GM23338 (cell line): ENCODE results near the gene ADGRB3. TPM values are rescaled to one million over a fixed set of nuclear protein-coding genes. Genes with fewer than 3 reads are reported as not detected.

Experiments
- ATAC-seq: fragments of 200-7000 bp; cut with Tn5 transposase; 3 replicates; pipeline ENCODE4 v1.9.1; 2020
- DNase-seq: peaks from one replicate; pipeline ENCODE4 v3.0.0-alpha.2; 2015; ENCODE audit warnings: low spot score
- H2AFZ ChIP-seq: fragments of 200-600 bp; sonication (generic); 2 replicates; pipeline ENCODE4 v1.8.0; 2016; ENCODE audit warnings: antibody characterized with exemption, mild to moderate bottlenecking, moderate library complexity
- H3F3A ChIP-seq: fragments of 200-600 bp; sonication (generic); replicated peaks from 2 replicates; pipeline ENCODE4 v1.8.0; 2017; ENCODE audit warnings: antibody characterized with exemption, mixed run types, low read depth
- H3K27ac ChIP-seq: fragments of 200-600 bp; sonication (generic); 2 replicates; pipeline ENCODE4 v1.6.1; 2016; ENCODE audit warnings: low read depth
- H3K27me3 ChIP-seq: fragments of 200-600 bp; sonication (generic); 2 replicates; pipeline ENCODE4 v1.8.0; 2016; ENCODE audit warnings: mild to moderate bottlenecking, mixed run types, moderate library complexity; ENCODE audit not compliant: insufficient read depth
- H3K36me3 ChIP-seq: fragments of 200-600 bp; sonication (generic); 2 replicates; pipeline ENCODE4 v1.8.0; 2016; ENCODE audit warnings: mild to moderate bottlenecking; ENCODE audit not compliant: insufficient read depth
- H3K4me1 ChIP-seq: fragments of 200-600 bp; sonication (generic); 2 replicates; pipeline ENCODE4 v1.8.0; 2016; ENCODE audit warnings: mild to moderate bottlenecking, moderate library complexity; ENCODE audit not compliant: insufficient read depth
- H3K4me2 ChIP-seq: fragments of 200-600 bp; sonication (generic); 2 replicates; pipeline ENCODE4 v1.7.1; 2017; ENCODE audit warnings: mixed run types
- H3K4me3 ChIP-seq: fragments of 200-600 bp; sonication (generic); 2 replicates; pipeline ENCODE4 v1.6.1; 2016; ENCODE audit warnings: mixed run types
- H3K79me2 ChIP-seq: fragments of 200-600 bp; sonication (generic); replicated peaks from 2 replicates; pipeline ENCODE4 v1.8.0; 2017; ENCODE audit warnings: mild to moderate bottlenecking; ENCODE audit not compliant: insufficient read depth
- H3K9me2 ChIP-seq: fragments of 200-600 bp; sonication (generic); 2 replicates; pipeline ENCODE4 v1.8.0; 2017; ENCODE audit not compliant: insufficient read depth
- H4K20me1 ChIP-seq: fragments of 200-600 bp; sonication (generic); replicated peaks from 2 replicates; pipeline ENCODE4 v1.8.0; 2017; ENCODE audit warnings: mild to moderate bottlenecking; ENCODE audit not compliant: insufficient read depth
- H3K27ac Mint-ChIP-seq: 2 replicates; pipeline ENCODE4 v1.8.0; 2020; ENCODE audit warnings: inconsistent platforms, mild to moderate bottlenecking, moderate library complexity, mixed read lengths
- H3K27me3 Mint-ChIP-seq: 3 replicates; pipeline ENCODE4 v1.8.0; 2022; ENCODE audit warnings: low read depth, mild to moderate bottlenecking, moderate library complexity, mixed read lengths, inconsistent platforms; ENCODE audit not compliant: insufficient read depth, poor library complexity
- H3K36me3 Mint-ChIP-seq: 3 replicates; pipeline ENCODE4 v1.8.0; 2021; ENCODE audit warnings: low read depth, mild to moderate bottlenecking, inconsistent platforms, moderate library complexity, mixed read lengths
- H3K4me1 Mint-ChIP-seq: 3 replicates; pipeline ENCODE4 v1.8.0; 2020; ENCODE audit warnings: mild to moderate bottlenecking, inconsistent platforms, mixed read lengths
- H3K4me3 Mint-ChIP-seq: 3 replicates; pipeline ENCODE4 v1.8.0; 2021; ENCODE audit warnings: moderate library complexity, mild to moderate bottlenecking, inconsistent platforms, mixed read lengths
- H3K9me3 Mint-ChIP-seq: 3 replicates; pipeline ENCODE4 v1.8.0; 2020; ENCODE audit warnings: moderate library complexity, mild to moderate bottlenecking, inconsistent platforms, mixed read lengths
- CTCF ChIP-seq, 2 experiments: fragments of 200-600 bp in 1 of 2; sonication (generic) in 1 of 2; conservative IDR thresholded peaks; 2 replicates each; pipeline versions ENCODE4 v1.5.1 to v1.6.1; 2016 to 2017; ENCODE audit warnings: antibody characterized with exemption in 2 of 2, low read depth in 2 of 2, mild to moderate bottlenecking in 2 of 2, moderate library complexity in 1 of 2
- ETS1 ChIP-seq: IDR thresholded peaks from 2 replicates; pipeline ENCODE4 v1.6.1; 2016; ENCODE audit warnings: antibody characterized with exemption
- EZH2 ChIP-seq: fragments of 200-600 bp; sonication (generic); IDR thresholded peaks from one replicate; pipeline ENCODE4 v1.8.0; 2017; ENCODE audit warnings: antibody characterized with exemption, mild to moderate bottlenecking, low read depth; ENCODE audit not compliant: unreplicated experiment
- EZH2phosphoT487 ChIP-seq: fragments of 200-600 bp; sonication (generic); IDR thresholded peaks from one replicate; pipeline ENCODE4 v1.8.1; 2018; ENCODE audit warnings: antibody characterized with exemption; ENCODE audit not compliant: unreplicated experiment
- JUNB ChIP-seq: IDR thresholded peaks from one replicate; pipeline ENCODE4 v1.6.1; 2016; ENCODE audit warnings: antibody characterized with exemption; ENCODE audit not compliant: unreplicated experiment
- NANOG ChIP-seq: IDR thresholded peaks from 2 replicates; pipeline ENCODE4 v1.6.1; 2016; ENCODE audit warnings: antibody characterized with exemption, borderline replicate concordance
- ZNF462 ChIP-seq: fragments of 250-450 bp; sonication (Bioruptor Pico); IDR thresholded peaks from 2 replicates; pipeline ENCODE4 v1.5.0; 2020; ENCODE audit warnings: mild to moderate bottlenecking, moderate library complexity
- polyA plus RNA-seq: library from polyadenylated mRNA; unstranded; fragments of >200 nt; fragmentation: Nextera tagmentation; extraction: Ambion mirVana; gene quantifications from 2 replicates; pipeline ENCODE4 v1.2.1, GENCODE V29; 2016
- total RNA-seq: library from RNA; depleted of rRNA; stranded (reverse); fragments of >200 nt; shearing (Covaris generic); gene quantifications from 2 replicates; pipeline ENCODE4 v1.2.3, GENCODE V29; 2014

The ADGRB3 gene
- total and polyA plus RNA-seq, 2 experiments from 2014 or later, result 0.92 to 4.0 TPM

- TF ChIP-seq ETS1, result no peak
- no peak for TF ChIP-seq ZNF462 (CRISPR knock-in tag)
- TF ChIP-seq JUNB, result no peak
- no peak for TF ChIP-seq CTCF (conservative IDR thresholded peaks at IDR 0.05; ENCODE audit: low read depth in 2 of 2)
- no peak for TF ChIP-seq EZH2
- no peak for TF ChIP-seq EZH2phosphoT487
- no peak for TF ChIP-seq NANOG
- H3K27me3 Mint-ChIP-seq, result no peaks in the 10 kb centered on the region
- no peaks in the 10 kb centered on the region for H3K27me3 ChIP-seq
Observed at GRCh38 chr6:69378326-69378725, 743.2 kb downstream of the ADGRB3 start.

More at GRCh38 chr6:69378326-69378725, 743.2 kb downstream of the ADGRB3 start:
- Mint-ChIP-seq H3K4me1 (peaks cover 3% of the 10 kb centered on the region; the same call in 2 of the 3 replicates), H3K9me3 (no peaks in the 10 kb centered on the region), H3K36me3 (no peaks in the 10 kb centered on the region), H3K4me3 (no peak overlapping the region), H3K27ac (no peak overlapping the region)
- no peak overlapping the region for H3K4me3 ChIP-seq
- H3F3A ChIP-seq, result no peaks in the 10 kb centered on the region
- H3K36me3 ChIP-seq, result no peaks in the 10 kb centered on the region
- H3K9me2 ChIP-seq, result no peaks in the 10 kb centered on the region
- H3K4me1 ChIP-seq, result 0 out of 2 replicates have a peak, but pooled peaks cover 2% of the 10 kb centered on the region
- no peak overlapping the region for H2AFZ ChIP-seq
- DNase-seq (no peak), ATAC-seq (no peak)
- no peaks in the 10 kb centered on the region for H4K20me1 ChIP-seq
- H3K4me2 ChIP-seq, result no peak overlapping the region
- no peak overlapping the region for H3K27ac ChIP-seq
- H3K79me2 ChIP-seq, result no peaks in the 10 kb centered on the region
